Endothelial cell of umbilical vein (primary cell): Measurements from ENCODE around the gene PSMC3. TPM values are rescaled to one million over a fixed set of nuclear protein-coding genes. Genes with fewer than 3 reads are reported as not detected.

Experiments used
- BruUV-seq: library from RNA; stranded (reverse); fragments of 400-500 nt; replicated peaks from 2 replicates; lab custom pipeline; 2021; lab: Mats Ljungman, UMichigan
- CTCF ChIA-PET: fragments of 300-600, 350-600 bp; sonication (Branson Sonifier 250); formaldehyde crosslinking; loops from one replicate; lab custom pipeline; 2021; ENCODE audit warnings: antibody characterized with exemption, inconsistent platforms; lab: Charles Lee
- POLR2A ChIA-PET: fragments of 300-600, 350-600 bp; sonication (Branson Sonifier 250); formaldehyde crosslinking; loops from one replicate; lab custom pipeline; 2021; ENCODE audit warnings: antibody characterized with exemption, inconsistent platforms; lab: Charles Lee
- DNase-seq: peaks from one replicate; pipeline ENCODE4 v3.0.0-alpha.2; 2011; ENCODE audit warnings: low read depth, low spot score
- FAIRE-seq: peaks from 2 replicates; lab custom pipeline; 2011; peaks lifted over from hg19 to GRCh38; lab: Jason Lieb, UNC
- H2AFZ ChIP-seq: 2 replicates; pipeline ENCODE4 v1.6.0; 2012; ENCODE audit warnings: low read depth, low read length, control low read depth, inconsistent platforms
- H3K27ac ChIP-seq: 2 replicates; pipeline ENCODE4 v1.5.1; 2011; ENCODE audit warnings: low read depth, mild to moderate bottlenecking, control low read depth, low read length, moderate library complexity; ENCODE audit not compliant: insufficient read depth
- H3K27me3 ChIP-seq, 2 experiments: 2 replicates each; pipeline versions ENCODE4 v1.6.0 to v1.6.1; 2011; ENCODE audit warnings: low read length in 2 of 2, mixed read lengths in 1 of 2; ENCODE audit not compliant: control insufficient read depth in 2 of 2, insufficient read depth in 2 of 2
- H3K36me3 ChIP-seq, 2 experiments: 2 replicates in 1 of 2; 3 replicates in 1 of 2; pipeline ENCODE4 v1.5.1; 2011; ENCODE audit warnings: low read length in 2 of 2, mild to moderate bottlenecking in 1 of 2, moderate library complexity in 1 of 2; ENCODE audit not compliant: control insufficient read depth in 2 of 2, insufficient read depth in 2 of 2; ENCODE audit errors: extremely low read depth in 1 of 2
- H3K4me1 ChIP-seq: 3 replicates; pipeline ENCODE4 v1.5.1; 2011; ENCODE audit warnings: mild to moderate bottlenecking, low read length; ENCODE audit not compliant: control insufficient read depth, insufficient read depth; ENCODE audit errors: extremely low read depth
- H3K4me2 ChIP-seq: 2 replicates; pipeline ENCODE4 v1.6.1; 2011; ENCODE audit warnings: low read length, control low read depth, mixed read lengths; ENCODE audit not compliant: insufficient read depth
- H3K4me3 ChIP-seq, 3 experiments: fragments of 200-600 bp in 1 of 3; sonication (generic), shearing (Covaris generic) in 1 of 3; replicated peaks in 1 of 3; 2 replicates each; pipeline ENCODE4 v1.5.1; 2011 to 2016; ENCODE audit warnings: control low read depth in 3 of 3, low read length in 3 of 3, mild to moderate bottlenecking in 2 of 3, inconsistent platforms in 1 of 3, low read depth in 1 of 3, moderate library complexity in 1 of 3; ENCODE audit not compliant: insufficient read depth in 1 of 3
- H3K79me2 ChIP-seq: 2 replicates; pipeline ENCODE4 v1.6.0; 2012; ENCODE audit warnings: low read length, inconsistent platforms; ENCODE audit not compliant: control insufficient read depth, insufficient read depth
- H3K9ac ChIP-seq: replicated peaks from 2 replicates; pipeline ENCODE3; 2011; ENCODE audit warnings: low read length, control low read depth; ENCODE audit not compliant: insufficient read depth; ENCODE audit errors: extremely low read depth
- H3K9me1 ChIP-seq: replicated peaks from 3 replicates; pipeline ENCODE4 v1.6.0; 2011; ENCODE audit warnings: mild to moderate bottlenecking, low read length; ENCODE audit not compliant: control insufficient read depth, insufficient read depth; ENCODE audit errors: extremely low read depth
- H3K9me3 ChIP-seq: replicated peaks from 2 replicates; pipeline ENCODE4 v1.5.1; 2012; ENCODE audit warnings: low read length, inconsistent platforms; ENCODE audit not compliant: control insufficient read depth, insufficient read depth
- H4K20me1 ChIP-seq: replicated peaks from 2 replicates; pipeline ENCODE3; 2011; ENCODE audit warnings: mild to moderate bottlenecking, low read length; ENCODE audit not compliant: control insufficient read depth, insufficient read depth; ENCODE audit errors: extremely low read depth
- CTCF ChIP-seq, 2 donors: IDR thresholded peaks; 1 replicate in 1 of 2; 2 replicates in 1 of 2; pipeline ENCODE4 v1.5.1; 2011; ENCODE audit warnings: low read length in 2 of 2, mild to moderate bottlenecking in 2 of 2, moderate library complexity in 2 of 2, control low read depth in 1 of 2, inconsistent platforms in 1 of 2, low read depth in 1 of 2; ENCODE audit not compliant: insufficient read depth in 1 of 2; ENCODE audit errors: extremely low read depth in 1 of 2
- EZH2 ChIP-seq: IDR thresholded peaks from 2 replicates; pipeline ENCODE4 v1.6.1; 2012; ENCODE audit warnings: borderline replicate concordance, low read depth, mild to moderate bottlenecking, moderate library complexity, low read length, inconsistent platforms; ENCODE audit not compliant: severe bottlenecking
- FOS ChIP-seq: IDR thresholded peaks from 2 replicates; pipeline ENCODE4 v1.6.1; 2011; ENCODE audit warnings: mild to moderate bottlenecking, low read length, moderate library complexity, borderline replicate concordance; ENCODE audit not compliant: insufficient read depth
- GATA2 ChIP-seq: IDR thresholded peaks from 2 replicates; pipeline ENCODE4 v1.7.0; 2011; ENCODE audit warnings: low read depth, mild to moderate bottlenecking, moderate library complexity, mixed read lengths, low read length; ENCODE audit not compliant: insufficient read length, insufficient read depth
- JUN ChIP-seq: IDR thresholded peaks from 2 replicates; pipeline ENCODE4 v1.6.1; 2011; ENCODE audit warnings: borderline replicate concordance, low read depth; ENCODE audit not compliant: insufficient read length, insufficient read depth
- MAX ChIP-seq: IDR thresholded peaks from 2 replicates; pipeline ENCODE4 v1.6.1; 2011; ENCODE audit not compliant: insufficient read depth, insufficient read length
- MYC ChIP-seq: IDR thresholded peaks from one replicate; pipeline ENCODE4 v1.6.1; 2011; ENCODE audit warnings: mild to moderate bottlenecking, low read depth, low read length
- POLR2A ChIP-seq: IDR thresholded peaks from 2 replicates; pipeline ENCODE4 v1.6.1; 2012; ENCODE audit warnings: low read depth, mild to moderate bottlenecking, control low read depth, low read length
- POLR2AphosphoS5 ChIP-seq: IDR thresholded peaks from 2 replicates; pipeline ENCODE4 v1.6.1; 2012; ENCODE audit warnings: low read depth, mild to moderate bottlenecking, control low read depth, low read length, moderate library complexity; ENCODE audit not compliant: insufficient read depth
- dilution Hi-C: fragments of 300-500 bp; cut with MboI; formaldehyde crosslinking; loops from one replicate; pipeline ENCODE4 v1.15.0; 2019; ENCODE audit warnings: low sequenced_read_pairs; ENCODE audit not compliant: extremely low pct_ligation_motif_present
- intact Hi-C: fragments of 100-400 bp; cut with micrococcal nuclease; formaldehyde crosslinking; loops from one replicate; pipeline ENCODE4 v1.10.0; 2022
- polyA plus RNA-seq, 4 experiments: library from polyadenylated mRNA; depleted of rRNA in 3 of 4; stranded (reverse) in 3 of 4; unstranded in 1 of 4; fragments of >200 nt; gene quantifications; 2 replicates each; pipeline versions ENCODE4 v1.2.1 to v1.2.3, GENCODE V29; 2011 to 2012; ENCODE audit warnings: missing spikeins in 1 of 4
- total RNA-seq: library from RNA; stranded (reverse); gene quantifications from 2 replicates; pipeline ENCODE4 v1.2.3, GENCODE V29; 2021

Gene PSMC3
- total and polyA plus RNA-seq, 2 donors (not counting 3 experiments of a cell fraction or from before 2014, with no cell fraction given), result 179 to 203 TPM

- H3K36me3 ChIP-seq, result no peaks in the 10 kb centered on the region
- POLR2A ChIA-PET, result no interaction called here
- no peak overlapping the region for H3K4me3 ChIP-seq
- H3K4me2 ChIP-seq, result no peak overlapping the region
- H3K79me2 ChIP-seq, result no peaks in the 10 kb centered on the region
- no peaks in the 10 kb centered on the region for H3K9me1 ChIP-seq
- CTCF ChIA-PET, result no interaction called here
- dilution Hi-C loops, result no loop called here
- no peaks in the 10 kb centered on the region for H3K27me3 ChIP-seq
- no peak overlapping the region for H3K9ac ChIP-seq
- peaks cover 9% of the 10 kb centered on the region for H3K4me1 ChIP-seq
- no peak for FAIRE-seq
- TF ChIP-seq GATA2 (no peak), EZH2 (no peak), MYC (no peak)
- H3K9me3 ChIP-seq, result no peaks in the 10 kb centered on the region
- no peak for DNase-seq
- H4K20me1 ChIP-seq, result no peaks in the 10 kb centered on the region
- no peak overlapping the region for H3K27ac ChIP-seq
- no peak overlapping the region for H2AFZ ChIP-seq
- intact Hi-C loops, result no loop called here
- BruUV-seq, result no TSS peak
Observed at GRCh38 chr11:47376525-47377371, 49.5 kb downstream of the PSMC3 start.

- no TSS peak for BruUV-seq
- H3K36me3 ChIP-seq, result no peaks in the 10 kb centered on the region
- intact Hi-C loops, result no loop called here
Observed at GRCh38 chr11:47376107-47376524, 50.1 kb downstream of the PSMC3 start.

More at GRCh38 chr11:47376107-47376524, 50.1 kb downstream of the PSMC3 start:
- Histone ChIP-seq H3K9me3 (no peaks in the 10 kb centered on the region), H3K4me2 (no peak overlapping the region), H3K9me1 (no peaks in the 10 kb centered on the region), H3K27me3 (no peaks in the 10 kb centered on the region), H3K4me3 (no peak overlapping the region), H3K4me1 (peaks cover 9% of the 10 kb centered on the region), H3K79me2 (no peaks in the 10 kb centered on the region), H4K20me1 (no peaks in the 10 kb centered on the region), H2AFZ (no peak overlapping the region), H3K9ac (no peak overlapping the region), H3K27ac (no peak overlapping the region)
- DNase-seq (no peak), FAIRE-seq (no peak)
- dilution Hi-C loops, result no loop called here
- TF ChIP-seq POLR2AphosphoS5, result no peak
- no peak for TF ChIP-seq FOS
- no peak for TF ChIP-seq CTCF (IDR thresholded peaks at IDR 0.05; ENCODE audit: extremely low read depth in 1 of 2, insufficient read depth in 1 of 2, low read depth in 1 of 2, low read length in 2 of 2)
- TF ChIP-seq JUN, result no peak
- no peak for TF ChIP-seq MAX
- no peak for TF ChIP-seq POLR2A
- POLR2A ChIA-PET, result no interaction called here
- CTCF ChIA-PET, result no interaction called here
